Stimulated activated CD8-positive, alpha-beta memory T cell treated with anti-CD3 and anti-CD28 coated beads, Interleukin-7, amount 100 ng/mL, for 1 hour (primary cell): Measurements from ENCODE around the gene CDHR1.
"Not testable (repeated sequence)": the region's sequence is repeated elsewhere in the genome, so short reads cannot be mapped to it uniquely, and the experiment has no call there.

ENCODE experiments used
- DNase-seq, 2 donors: peaks; one replicate each; pipeline ENCODE4 v3.0.0-alpha.2; 2020; ENCODE audit warnings: low read depth in 2 of 2

Gene CDHR1

DNA sequence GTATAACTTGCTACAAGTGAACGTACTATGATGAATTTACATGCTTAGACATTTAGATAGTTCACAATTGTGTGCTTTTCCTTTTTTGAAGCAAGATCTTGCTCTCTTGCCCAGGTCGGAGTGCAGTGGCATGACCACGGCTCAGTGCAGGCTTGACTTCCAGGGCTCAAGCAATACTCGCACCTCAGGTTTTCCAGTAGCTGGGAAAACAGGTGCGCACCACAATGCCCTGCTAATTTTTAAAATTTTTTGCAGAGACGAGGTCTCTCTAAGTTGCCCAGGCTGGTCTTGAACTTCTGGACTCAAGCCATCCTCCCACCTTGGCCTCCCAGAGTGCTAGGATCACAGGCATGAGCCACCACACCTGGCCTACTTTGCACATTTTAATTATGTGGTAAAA, 18.9 kb upstream of the CDHR1 start:
- DNase-seq = no peak

DNA sequence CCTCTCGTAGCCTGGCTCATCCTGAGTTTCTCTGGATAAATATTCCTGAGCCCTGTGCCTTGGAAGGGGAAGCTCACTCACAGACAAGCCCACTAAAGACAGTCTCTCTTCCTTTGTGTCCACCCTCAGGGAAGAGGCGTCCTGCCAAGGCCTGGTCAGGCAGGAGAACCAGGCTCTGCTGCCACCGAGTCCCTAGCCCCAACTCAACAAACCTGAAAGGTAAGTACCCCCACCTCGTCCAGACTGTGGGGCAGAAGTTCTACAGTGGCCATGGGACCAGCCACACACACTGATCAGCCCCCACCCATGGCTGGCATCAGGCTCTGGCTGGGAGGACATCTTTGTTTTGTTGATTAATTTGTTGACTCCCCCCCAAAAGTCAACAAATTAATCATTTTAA, 18.0 kb upstream of the CDHR1 start:
- DNase-seq = no peak

DNA sequence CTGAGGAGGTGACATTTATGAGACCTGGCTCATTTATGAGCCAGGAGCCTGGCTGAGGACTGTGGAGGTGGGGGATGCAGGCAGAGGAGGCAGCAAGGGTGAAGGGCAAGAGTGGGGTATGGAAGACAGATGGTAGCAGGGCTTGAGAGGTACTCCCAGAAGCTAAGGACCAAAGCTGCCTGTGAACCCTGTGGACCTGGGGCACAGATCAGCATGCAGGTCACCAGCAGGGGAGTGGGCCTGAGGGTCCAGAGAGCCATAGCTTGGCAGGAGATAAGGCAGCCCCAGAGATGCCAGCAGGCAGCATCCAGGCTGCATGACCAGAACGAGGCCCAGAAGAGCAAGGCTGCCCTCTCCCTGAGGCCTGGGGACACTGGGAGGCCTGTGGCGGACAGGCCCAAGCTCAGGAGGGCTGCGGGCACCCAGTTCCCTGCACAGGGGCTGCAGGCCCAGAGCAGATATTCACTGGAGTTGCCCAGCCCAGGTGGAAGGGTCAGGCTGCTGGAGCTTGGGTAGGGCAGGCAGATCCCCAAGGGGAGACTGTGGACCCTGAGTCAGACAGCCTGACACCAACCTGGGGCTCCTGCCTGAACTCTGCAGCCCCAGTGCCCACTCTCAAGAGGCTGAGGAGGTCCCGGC, 17.4 kb upstream of the CDHR1 start:
- DNase-seq = no peak

DNA sequence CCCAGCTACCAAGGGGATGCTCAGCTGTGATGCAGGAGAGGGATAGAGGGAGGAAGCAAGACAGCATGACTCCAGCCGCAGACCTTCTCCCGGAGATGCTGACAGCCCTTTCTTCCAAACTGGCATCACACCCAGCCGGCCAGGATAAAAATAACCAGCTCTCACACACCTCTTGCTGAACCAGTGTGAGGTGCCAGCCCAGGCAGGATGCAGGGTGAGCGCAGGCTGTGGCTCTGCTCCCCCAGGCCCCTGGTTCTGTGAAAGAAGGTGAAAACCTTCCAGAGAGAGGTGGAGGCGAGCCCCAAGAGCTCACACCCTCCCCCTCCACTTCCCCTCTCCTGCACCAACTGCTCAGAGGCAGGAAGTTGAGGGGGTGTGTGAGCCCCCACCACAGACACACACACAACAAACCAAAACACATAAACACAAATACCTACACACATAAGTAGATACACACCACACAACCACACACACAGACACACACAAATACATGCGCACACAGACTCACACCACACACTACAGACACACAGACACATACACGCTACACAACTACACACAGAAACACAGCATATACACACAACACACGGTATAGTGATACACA, 16.7 kb upstream of the CDHR1 start:
- DNase-seq = peak in 1 of 2 donors; percentile 22

DNA sequence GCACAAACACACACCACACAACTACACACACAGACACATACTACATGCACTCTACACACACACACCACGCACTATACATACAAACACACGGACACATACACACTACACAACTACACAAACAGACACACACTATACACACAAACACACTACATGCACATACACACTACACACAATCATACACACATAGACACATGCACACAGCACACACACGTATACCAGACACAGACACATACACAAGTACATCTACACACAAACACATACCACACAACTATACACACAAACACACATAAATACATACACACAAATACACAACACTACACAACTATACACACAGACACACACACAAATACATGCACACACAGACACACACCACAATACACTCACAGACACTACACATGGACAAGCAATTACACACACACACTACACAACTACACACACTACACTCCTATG, 16.2 kb upstream of the CDHR1 start:
- no peak for DNase-seq

DNA sequence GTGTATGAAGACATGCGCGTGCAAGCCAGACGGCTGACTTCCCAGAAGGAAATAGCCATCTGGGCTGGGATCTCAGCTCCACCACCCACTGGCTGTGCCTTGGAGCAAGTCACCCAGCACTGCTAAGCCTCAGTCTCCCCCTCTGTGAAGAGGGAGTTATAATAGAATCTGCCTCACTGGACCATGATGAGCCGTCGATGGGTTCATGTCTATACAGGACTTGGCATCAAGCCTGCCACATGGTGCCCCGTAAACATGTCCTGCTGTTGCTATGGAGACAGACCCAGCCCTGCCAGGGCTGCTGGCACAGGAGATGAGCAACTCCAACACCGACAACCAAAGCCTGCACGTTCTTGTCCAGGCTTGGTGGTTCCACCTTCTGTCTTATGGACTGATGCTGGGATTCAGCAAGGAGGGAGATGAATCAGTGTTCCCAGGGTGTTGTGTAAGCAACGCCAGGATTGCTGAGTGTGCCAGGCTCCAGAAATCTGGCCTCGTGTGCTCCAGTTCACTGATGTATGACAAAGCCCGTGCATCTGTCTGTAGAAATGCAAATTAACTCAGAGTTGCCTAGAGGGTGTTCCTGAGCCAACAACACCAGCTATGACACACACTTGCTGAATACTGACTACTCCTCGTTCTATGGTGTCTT, 15.2 kb upstream of the CDHR1 start:
- DNase-seq = no peak

DNA sequence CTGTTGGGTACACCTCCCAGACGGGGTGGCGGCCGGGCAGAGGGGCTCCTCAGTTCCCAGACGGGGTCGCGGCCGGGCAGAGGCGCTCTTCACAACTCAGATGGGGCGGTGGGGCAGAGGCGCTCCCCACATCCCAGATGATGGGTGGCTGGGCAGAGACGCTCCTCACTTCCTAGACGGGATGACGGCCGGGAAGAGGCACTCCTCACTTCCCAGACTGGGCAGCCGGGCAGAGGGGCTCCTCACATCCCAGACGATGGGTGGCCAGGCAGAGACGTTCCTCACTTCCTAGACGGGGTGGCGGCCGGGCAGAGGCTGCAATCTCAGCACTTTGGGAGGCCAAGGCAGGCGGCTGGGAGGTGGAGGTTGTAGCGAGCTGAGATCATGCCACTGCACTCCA, 14.0 kb upstream of the CDHR1 start:
- DNase-seq = not testable (repeated sequence)

DNA sequence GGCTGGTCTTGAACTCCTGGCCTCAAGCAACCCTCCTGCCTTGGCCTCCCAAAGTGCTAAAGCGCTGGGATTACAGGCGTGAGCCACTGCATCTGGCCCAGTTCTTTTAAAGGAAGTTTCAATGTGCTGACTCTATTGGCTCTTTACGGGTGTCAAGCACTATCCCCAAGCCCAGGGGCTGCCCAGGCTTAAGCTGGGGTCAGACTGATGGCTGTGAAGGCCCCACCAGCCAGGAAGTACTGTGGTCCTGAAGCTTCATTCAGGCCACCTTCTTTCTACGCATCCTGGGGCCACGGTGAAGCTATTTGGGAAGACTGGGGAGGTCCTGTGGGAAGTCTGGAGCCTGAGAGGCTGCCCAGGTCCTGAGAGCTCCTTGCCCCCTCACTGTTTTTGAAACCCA, 12.7 kb upstream of the CDHR1 start:
- DNase-seq = no peak

DNA sequence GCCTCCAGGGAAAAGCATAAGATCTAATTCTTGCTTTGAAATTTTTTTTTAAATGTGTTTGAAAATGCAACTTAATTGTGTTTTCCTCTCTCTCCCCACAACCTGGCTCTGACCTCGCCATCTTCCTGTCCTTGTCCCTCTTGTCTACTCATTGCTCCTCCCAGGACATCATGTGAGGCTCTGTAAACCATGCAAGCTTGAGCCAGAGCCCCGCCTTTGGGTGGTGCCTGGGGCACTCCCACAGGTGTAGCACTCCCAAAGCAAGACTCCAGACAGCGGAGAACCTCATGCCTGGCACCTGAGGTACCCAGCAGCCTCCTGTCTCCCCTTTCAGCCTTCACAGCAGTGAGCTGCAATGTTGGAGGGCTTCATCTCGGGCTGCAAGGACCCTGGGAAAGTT, 9.8 kb upstream of the CDHR1 start:
- no peak for DNase-seq

DNA sequence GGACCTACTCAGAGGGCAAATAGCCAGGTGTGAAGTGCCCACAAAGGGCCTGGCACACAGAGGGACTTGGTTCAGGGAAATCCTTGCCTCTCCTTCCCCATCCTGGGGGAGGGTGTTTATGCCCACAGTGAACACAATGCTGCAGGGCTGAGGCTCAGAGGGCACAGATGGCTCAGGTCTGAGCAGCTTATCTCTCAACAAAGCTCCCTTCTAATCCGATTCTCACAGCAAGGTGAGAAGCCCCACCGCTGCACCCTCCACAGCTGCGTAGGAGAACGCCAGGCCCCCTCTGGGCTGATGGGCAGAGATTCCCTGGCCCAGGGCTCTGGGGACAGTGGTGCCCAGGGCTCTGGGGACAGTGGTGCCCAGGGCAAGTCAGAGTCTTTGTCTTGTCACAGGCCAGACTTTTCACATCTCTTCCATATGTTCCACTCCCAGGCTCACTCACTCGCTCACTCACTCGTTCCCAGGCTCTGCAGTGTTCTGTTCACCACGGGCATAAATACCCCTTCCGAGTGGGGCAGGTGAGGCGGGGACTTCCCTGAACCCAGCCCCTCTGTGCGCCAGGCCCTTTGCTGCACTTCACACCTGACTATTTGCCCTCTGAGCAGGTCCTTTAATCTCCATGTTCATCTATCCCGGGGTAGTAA, 8.7 kb upstream of the CDHR1 start:
- no peak for DNase-seq

DNA sequence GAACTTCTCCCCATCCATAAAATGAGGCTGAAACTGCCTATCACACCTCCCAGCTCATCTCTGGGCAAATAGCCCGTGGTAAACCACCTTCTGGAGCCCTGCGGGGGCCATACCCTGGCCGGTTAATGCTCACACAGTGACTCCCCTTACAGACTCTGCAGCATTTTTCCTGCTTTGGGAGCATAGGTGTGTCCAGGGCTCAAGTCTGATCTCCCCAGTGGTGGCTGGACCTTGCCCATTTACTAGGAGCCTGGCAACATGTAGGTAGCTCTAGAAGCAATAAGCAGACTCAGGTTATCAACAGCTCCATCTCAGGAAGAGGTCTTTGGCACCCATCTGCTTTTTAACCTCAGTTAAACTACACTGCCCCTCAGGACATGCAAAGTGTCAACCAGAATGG, 5.5 kb upstream of the CDHR1 start:
- DNase-seq = no peak

DNA sequence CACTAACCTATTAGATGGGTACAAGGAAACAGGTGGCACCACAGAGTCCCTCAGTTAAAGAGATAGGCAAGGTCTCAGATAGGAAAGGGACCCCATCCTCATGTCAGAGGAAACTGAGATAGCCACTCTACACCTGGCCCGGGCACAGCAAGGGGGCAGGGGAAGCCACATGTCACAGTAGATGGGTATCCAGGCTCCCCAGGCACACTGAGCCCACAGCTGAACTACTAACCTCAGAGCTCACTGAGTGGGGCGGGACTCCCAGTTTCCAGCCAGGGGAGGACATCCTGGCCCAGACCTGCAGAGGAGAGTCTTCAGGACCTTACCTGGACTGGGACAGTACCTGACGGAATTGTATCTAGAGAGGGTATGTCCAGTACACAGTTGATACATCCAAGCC, 3.7 kb upstream of the CDHR1 start:
- no peak for DNase-seq

DNA sequence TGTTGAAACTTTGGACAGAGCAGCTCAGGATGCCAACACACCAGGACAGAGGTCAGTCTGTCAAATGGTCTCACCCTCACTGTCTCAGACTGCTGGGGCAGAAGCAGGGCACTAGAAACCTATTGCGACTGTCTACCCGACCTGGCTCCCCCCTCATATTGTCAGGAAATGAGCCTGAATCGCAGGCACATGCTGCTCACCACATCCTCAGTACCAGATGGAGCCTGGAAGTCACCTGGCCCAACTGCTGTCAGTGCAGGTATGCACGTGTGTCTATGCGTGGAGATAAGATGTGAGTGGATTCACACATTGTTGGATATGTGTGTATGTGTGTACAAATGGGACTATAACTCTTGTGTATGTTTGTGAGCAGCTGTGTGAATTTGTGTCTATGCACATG, 3.2 kb upstream of the CDHR1 start:
- DNase-seq = no peak

DNA sequence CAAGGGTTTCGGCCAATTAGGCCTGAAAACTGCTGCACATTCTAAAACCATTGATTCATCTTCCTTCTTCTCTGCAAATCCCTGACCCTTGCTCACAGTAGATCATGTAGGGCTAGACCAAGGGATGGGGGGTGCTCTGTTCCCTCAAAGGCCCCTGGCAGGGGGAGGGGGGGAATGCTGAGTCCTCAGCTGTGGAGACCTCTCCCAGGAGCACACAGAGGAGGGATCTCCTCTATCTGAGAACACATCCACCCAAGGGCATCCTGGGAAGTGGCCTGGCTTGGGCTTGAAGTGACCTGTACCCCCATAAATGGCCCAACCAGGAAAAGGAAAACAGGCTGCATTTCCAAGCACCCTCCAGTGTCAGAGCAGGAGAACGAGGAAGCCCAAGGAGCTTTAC, 1.0 kb upstream of the CDHR1 start:
- no peak for DNase-seq

DNA sequence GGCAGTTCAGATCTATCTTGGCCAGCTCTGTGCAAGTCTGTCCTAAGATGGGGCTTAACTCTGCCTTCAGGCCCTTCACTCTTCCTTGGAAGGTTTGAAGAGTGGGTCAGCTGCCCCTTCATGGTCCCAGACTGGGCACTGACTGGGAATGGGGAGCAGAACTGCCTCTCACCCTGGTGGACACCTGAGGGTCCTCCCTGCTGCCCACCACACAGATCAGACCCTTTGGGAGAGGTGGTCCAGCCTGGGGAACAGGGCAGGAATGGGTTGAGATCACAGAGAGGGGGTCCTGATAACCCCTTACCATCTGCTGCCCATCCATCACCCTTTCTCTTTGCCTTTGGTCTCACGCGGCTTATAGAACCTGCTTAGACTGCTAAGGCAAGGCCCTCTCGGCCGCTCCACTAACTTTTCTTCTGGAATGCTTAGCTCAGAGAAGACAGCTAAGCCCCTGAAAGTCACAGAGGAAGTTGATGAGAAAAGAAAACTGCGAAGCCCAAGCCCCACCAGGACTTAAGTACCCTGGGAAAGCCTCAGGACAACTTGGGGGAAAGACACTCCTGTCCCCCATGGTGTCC, 402 bp upstream of the CDHR1 start:
- DNase-seq = no peak

DNA sequence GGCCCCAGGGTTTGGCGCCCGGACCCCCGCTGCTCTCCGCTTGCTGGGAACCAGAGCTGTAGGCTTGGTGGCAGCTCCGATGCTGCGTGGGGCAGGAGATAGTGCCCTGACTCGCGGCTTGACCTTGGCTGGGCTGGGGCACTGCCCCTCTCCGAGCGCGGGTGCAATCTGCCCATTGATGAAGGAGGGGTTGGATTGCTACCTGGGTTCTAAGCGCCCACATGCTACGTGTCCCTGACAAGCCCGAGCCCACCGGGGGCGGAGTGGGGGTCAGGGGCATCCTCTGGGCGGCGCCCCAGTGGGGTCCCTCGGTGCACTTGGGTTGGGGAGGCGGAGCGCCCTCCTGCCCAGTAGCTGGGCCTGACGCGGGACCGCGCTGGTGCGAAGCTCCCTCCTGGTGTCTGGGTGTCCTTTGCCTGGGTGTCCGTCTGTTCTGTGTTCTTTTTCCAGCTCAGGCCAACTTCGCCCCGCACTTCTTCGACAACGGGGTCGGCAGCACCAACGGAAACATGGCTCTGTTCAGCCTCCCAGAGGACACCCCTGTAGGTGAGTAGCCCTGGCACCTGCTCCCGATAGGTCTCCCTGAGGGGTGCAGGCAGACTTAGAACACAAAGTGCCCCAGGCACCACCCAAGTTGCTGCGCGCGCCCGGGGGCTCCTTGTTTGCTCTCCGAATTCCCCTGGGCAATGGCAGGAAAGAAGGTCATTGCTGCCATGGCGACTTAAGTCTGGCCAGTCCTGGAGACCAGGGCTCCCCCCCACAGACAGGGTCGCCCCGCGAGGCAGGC, 900 bp downstream of the CDHR1 start:
- no peak for DNase-seq

DNA sequence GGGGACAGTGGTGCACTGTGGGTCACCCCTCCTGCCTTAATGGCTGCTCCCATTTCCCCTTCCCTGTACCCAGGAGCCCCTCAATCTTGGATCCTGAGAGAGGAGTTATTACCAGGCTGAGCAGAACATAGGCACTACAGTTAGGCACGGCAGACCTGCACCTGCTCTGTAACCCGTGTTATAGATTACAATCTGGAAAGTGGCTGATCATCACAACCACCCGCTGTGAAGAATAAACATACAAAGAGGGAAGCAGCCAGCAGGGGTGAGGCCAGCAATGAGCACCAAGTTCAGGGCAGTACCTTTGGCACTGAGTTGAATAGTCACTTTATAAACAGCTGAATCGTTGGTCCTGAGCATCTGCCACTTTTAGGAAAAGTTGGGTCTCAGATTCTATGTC, 1.7 kb downstream of the CDHR1 start:
- DNase-seq = no peak

DNA sequence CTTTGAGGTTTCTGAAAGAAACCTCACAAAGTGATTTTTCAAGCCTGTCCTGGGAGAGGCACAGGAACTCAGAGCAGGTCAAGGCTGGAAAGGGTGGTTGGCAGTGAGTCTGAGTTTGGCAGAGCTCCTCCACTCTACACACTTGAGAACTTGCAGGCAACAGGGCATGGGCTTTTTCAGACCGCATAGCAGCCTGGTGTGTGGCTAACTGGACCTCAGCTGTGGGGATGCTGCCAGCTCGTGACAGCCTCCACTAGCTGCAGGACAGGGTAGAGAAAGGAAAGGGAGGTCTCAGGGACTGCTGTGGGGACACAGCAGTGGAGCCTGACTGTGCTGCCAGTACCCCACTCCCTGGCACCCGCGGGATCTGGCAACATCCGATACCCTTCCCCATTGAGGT, 2.6 kb downstream of the CDHR1 start:
- DNase-seq = no peak

DNA sequence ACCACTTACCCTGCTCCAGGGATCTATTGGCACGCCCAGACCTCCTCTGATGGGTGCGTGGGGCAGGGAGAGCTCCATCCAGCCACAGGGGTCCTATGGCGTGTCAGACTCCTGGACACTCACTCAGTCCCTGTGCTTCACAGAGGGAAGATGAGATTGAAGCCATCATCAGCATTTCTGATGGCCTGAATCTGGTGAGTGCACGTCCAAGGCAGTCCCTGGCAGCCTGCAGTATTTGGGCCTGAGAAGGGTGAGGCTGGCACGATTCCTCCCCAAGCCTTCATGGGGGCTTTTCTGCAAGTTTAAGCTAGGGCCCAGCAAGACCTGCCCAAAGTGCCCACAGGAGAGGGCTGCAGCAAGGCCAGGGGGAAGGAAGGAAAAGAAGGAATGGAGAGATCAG, 3.3 kb downstream of the CDHR1 start:
- DNase-seq = no peak

DNA sequence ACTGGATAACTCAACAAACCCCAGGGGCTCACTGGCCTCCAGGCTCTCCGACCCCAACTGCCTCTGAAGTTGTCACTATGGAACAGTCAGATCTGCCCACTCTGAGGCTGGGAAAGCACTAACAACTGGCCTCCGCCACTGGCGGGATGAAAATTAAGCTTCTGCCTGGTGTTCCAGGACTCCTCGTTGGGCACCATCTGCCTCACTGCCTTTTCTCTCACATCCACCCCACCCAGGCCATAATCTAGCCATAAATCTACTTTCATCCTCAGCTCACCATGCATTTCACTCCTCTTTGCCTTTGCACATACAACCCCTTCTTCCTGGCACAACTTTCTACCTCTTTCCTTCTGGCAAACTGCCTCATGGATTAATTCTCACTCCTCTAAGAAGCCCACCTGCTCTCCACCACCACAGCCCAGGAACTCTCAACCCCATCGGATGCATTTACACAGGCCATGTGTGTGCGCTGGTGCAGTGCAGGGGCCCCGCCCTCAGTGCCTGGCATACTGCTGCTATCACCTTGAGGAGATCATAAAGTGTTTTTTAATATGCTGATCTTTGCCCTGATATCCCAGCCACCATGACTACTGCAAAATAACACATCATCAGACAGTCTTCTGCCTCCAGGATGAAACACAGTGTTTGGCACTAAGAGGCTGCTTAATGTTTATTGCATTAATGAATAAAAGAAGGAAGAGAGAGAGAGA, 4.0 kb downstream of the CDHR1 start:
- no peak for DNase-seq

DNA sequence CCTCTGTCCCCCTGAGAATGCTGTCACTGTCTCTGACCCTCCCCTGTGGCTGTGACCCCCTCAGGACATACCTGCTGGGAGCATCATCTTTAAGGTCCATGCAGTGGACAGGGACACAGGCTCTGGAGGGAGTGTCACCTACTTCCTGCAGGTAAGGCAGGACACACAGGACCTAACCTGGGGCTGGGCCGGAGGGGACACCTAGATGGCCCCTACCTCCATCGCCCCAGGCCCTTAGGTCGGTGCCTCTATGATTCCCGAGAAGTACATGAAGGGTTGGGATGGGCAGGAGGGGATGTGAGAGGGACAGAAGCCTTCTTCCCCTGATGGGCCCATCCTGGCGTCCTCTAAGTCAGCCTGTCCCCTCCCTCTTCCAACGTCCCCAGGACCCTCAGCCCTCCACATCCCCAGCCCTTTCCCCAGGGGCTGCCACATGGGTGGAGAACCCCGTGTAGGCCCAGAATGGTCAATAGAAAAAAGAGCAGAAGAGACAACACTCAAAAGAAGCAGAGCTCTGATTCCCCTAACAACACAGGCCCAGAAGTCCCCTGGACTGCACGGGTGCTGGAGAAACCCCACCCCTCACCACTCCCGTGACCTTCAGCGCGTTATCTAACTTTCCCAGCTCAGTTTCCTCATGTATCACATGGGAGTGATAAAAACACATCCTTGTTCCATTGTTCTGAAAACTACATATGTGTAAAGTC, 6.4 kb downstream of the CDHR1 start:
- no peak for DNase-seq
